ENCODE data around the gene NAA20. TPM values are rescaled to one million over a fixed set of nuclear protein-coding genes. Genes with fewer than 3 reads are reported as not detected.
A peak's percentile ranks its signal among the peaks of the same experiment; 100 is the strongest.

Gene NAA20
- total RNA-seq, 6 donors from 2014 or later, result 17.8 to 56.5 (median 49.4) TPM

GRCh38 chr20:20017844-20018185 lies 653 bp downstream of the NAA20 start:
- Histone ChIP-seq H3K9me3 (no peaks in the 10 kb centered on the region), H3K4me1 (peaks cover 25 to 63% (median 46%) of the 10 kb centered on the region in 4 donors), H3K27me3 (no peaks in the 10 kb centered on the region), H3K27ac (peak overlapping the region; percentile 69 to 82 (median 80)), H3K4me3 (peak overlapping the region; percentile 78 to 100 (median 86)), H3K36me3 (peaks cover 0 to 5% (median 0%) of the 10 kb centered on the region in 4 donors)
- WGBS, 2 donors, result 5 to 9% methylated on average over 6 to 12 of the region's 17 CpGs
- peak in 1 of 2 donors; percentile 2 for ATAC-seq (ENCODE audit: low FRiP score in 2 of 2)
- DNase-seq, result no peak
- TF ChIP-seq EP300 (IDR thresholded peaks at IDR 0.05) (no peak), CTCF (IDR thresholded peaks at IDR 0.05) (no peak), POLR2A (IDR thresholded peaks at IDR 0.05) (no peak), POLR2AphosphoS5 (IDR thresholded peaks at IDR 0.05) (no peak)

- Histone ChIP-seq H3K36me3 (peaks cover 0 to 11% (median 0%) of the 10 kb centered on the region in 4 donors), H3K4me1 (peaks cover 25 to 63% (median 46%) of the 10 kb centered on the region in 4 donors), H3K9me3 (no peaks in the 10 kb centered on the region), H3K4me3 (peak overlapping the region in 3 of 4 donors; percentile 83 to 100 (median 88)), H3K27ac (no peak overlapping the region), H3K27me3 (no peaks in the 10 kb centered on the region)
- 86 to 93% methylated on average over 8 of the region's 8 CpGs for WGBS, 2 donors
- ATAC-seq (ENCODE audit: low FRiP score in 2 of 2), result no peak
- TF ChIP-seq CTCF (IDR thresholded peaks at IDR 0.05) (no peak), POLR2AphosphoS5 (IDR thresholded peaks at IDR 0.05) (no peak), EP300 (IDR thresholded peaks at IDR 0.05) (no peak), POLR2A (IDR thresholded peaks at IDR 0.05) (no peak)
- no peak for DNase-seq
Observed at GRCh38 chr20:20018366-20018765, 1.2 kb downstream of the NAA20 start.

- TF ChIP-seq POLR2AphosphoS5 (IDR thresholded peaks at IDR 0.05), result no peak
- no peak for TF ChIP-seq POLR2A (IDR thresholded peaks at IDR 0.05)
- no peak for TF ChIP-seq EP300 (IDR thresholded peaks at IDR 0.05)
- no peak for TF ChIP-seq CTCF (IDR thresholded peaks at IDR 0.05)
- Histone ChIP-seq H3K27ac (no peak overlapping the region), H3K27me3 (no peaks in the 10 kb centered on the region), H3K4me1 (peaks cover 25 to 63% (median 44%) of the 10 kb centered on the region in 4 donors), H3K4me3 (peak overlapping the region in 1 of 4 donors; percentile 83), H3K9me3 (no peaks in the 10 kb centered on the region), H3K36me3 (peaks cover 0 to 13% (median 0%) of the 10 kb centered on the region in 4 donors)
- DNase-seq (no peak), ATAC-seq (ENCODE audit: low FRiP score in 2 of 2) (no peak)
- 61 to 72% methylated on average over 2 of the region's 2 CpGs for WGBS, 2 donors
Observed at GRCh38 chr20:20019123-20019522, 2.0 kb downstream of the NAA20 start.

GRCh38 chr20:20020908-20021307 lies 3.7 kb downstream of the NAA20 start:
- no peak overlapping the region for H3K4me3 ChIP-seq
- DNase-seq (no peak), ATAC-seq (ENCODE audit: low FRiP score in 2 of 2) (no peak)
- peaks cover 21 to 56% (median 29%) of the 10 kb centered on the region in 4 donors for H3K4me1 ChIP-seq
- TF ChIP-seq CTCF (IDR thresholded peaks at IDR 0.05) (no peak), POLR2A (IDR thresholded peaks at IDR 0.05) (no peak), POLR2AphosphoS5 (IDR thresholded peaks at IDR 0.05) (no peak), EP300 (IDR thresholded peaks at IDR 0.05) (no peak)
- no peaks in the 10 kb centered on the region for H3K27me3 ChIP-seq
- no peaks in the 10 kb centered on the region for H3K9me3 ChIP-seq
- peak overlapping the region in 1 of 4 donors; percentile 7 for H3K27ac ChIP-seq
- peaks cover 0 to 13% (median under 1%) of the 10 kb centered on the region in 4 donors for H3K36me3 ChIP-seq
- 77% methylated on average over 11 of the region's 11 CpGs for WGBS, 2 donors

- ATAC-seq (ENCODE audit: low FRiP score in 2 of 2) (no peak), DNase-seq (no peak)
- whole genome bisulfite sequencing, 2 donors, result 64 to 90% methylated on average over 7 of the region's 7 CpGs
- peaks cover 18 to 46% (median 24%) of the 10 kb centered on the region in 4 donors for H3K4me1 ChIP-seq
- no peaks in the 10 kb centered on the region for H3K9me3 ChIP-seq
- H3K27ac ChIP-seq, result peak overlapping the region in 1 of 4 donors; percentile 2
- no peaks in the 10 kb centered on the region for H3K27me3 ChIP-seq
- peaks cover 0 to 17% (median 5%) of the 10 kb centered on the region in 4 donors for H3K36me3 ChIP-seq
- no peak overlapping the region for H3K4me3 ChIP-seq
- no peak for TF ChIP-seq EP300 (IDR thresholded peaks at IDR 0.05)
- TF ChIP-seq CTCF (IDR thresholded peaks at IDR 0.05), result no peak
- no peak for TF ChIP-seq POLR2AphosphoS5 (IDR thresholded peaks at IDR 0.05)
- no peak for TF ChIP-seq POLR2A (IDR thresholded peaks at IDR 0.05)
Observed at GRCh38 chr20:20021835-20022234, 4.7 kb downstream of the NAA20 start.

All from upper lobe of left lung (tissue), 6 donors.